ENCODE measurements around the gene TOP3B.

DNA sequence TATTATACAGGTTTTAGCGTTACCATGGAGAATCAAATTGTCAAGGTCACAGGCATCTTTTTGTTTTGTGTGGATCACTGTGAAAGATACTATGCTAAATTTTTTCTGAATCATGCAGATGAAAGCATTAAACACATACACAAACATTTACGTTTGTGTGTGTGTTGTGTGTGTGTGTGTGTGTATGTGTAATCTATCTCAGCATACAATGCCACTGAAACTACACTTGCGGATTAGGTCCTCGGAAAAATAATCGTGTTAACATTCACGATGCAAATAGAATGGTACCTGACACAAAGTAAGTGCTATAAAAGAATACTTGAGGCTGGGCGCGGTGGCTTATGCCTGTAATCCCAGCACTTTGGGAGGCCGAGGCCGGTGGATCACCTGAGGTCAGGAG, 41.9 kb upstream of the TOP3B start:
- TF ChIP-seq, protein P1, sequence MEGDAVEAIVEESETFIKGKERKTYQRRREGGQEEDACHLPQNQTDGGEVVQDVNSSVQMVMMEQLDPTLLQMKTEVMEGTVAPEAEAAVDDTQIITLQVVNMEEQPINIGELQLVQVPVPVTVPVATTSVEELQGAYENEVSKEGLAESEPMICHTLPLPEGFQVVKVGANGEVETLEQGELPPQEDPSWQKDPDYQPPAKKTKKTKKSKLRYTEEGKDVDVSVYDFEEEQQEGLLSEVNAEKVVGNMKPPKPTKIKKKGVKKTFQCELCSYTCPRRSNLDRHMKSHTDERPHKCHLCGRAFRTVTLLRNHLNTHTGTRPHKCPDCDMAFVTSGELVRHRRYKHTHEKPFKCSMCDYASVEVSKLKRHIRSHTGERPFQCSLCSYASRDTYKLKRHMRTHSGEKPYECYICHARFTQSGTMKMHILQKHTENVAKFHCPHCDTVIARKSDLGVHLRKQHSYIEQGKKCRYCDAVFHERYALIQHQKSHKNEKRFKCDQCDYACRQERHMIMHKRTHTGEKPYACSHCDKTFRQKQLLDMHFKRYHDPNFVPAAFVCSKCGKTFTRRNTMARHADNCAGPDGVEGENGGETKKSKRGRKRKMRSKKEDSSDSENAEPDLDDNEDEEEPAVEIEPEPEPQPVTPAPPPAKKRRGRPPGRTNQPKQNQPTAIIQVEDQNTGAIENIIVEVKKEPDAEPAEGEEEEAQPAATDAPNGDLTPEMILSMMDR (IDR thresholded peaks at IDR 0.05; ENCODE audit: low read depth, low read length, missing input control): no peak
- no peak for TF ChIP-seq TAF1 (conservative IDR thresholded peaks at IDR 0.05)
- TF ChIP-seq, protein P2, sequence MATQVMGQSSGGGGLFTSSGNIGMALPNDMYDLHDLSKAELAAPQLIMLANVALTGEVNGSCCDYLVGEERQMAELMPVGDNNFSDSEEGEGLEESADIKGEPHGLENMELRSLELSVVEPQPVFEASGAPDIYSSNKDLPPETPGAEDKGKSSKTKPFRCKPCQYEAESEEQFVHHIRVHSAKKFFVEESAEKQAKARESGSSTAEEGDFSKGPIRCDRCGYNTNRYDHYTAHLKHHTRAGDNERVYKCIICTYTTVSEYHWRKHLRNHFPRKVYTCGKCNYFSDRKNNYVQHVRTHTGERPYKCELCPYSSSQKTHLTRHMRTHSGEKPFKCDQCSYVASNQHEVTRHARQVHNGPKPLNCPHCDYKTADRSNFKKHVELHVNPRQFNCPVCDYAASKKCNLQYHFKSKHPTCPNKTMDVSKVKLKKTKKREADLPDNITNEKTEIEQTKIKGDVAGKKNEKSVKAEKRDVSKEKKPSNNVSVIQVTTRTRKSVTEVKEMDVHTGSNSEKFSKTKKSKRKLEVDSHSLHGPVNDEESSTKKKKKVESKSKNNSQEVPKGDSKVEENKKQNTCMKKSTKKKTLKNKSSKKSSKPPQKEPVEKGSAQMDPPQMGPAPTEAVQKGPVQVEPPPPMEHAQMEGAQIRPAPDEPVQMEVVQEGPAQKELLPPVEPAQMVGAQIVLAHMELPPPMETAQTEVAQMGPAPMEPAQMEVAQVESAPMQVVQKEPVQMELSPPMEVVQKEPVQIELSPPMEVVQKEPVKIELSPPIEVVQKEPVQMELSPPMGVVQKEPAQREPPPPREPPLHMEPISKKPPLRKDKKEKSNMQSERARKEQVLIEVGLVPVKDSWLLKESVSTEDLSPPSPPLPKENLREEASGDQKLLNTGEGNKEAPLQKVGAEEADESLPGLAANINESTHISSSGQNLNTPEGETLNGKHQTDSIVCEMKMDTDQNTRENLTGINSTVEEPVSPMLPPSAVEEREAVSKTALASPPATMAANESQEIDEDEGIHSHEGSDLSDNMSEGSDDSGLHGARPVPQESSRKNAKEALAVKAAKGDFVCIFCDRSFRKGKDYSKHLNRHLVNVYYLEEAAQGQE (IDR thresholded peaks at IDR 0.05): no peak

Data from liver (tissue), 3 donors.